ENCODE data around the gene DTD1. TPM values are rescaled to one million over a fixed set of nuclear protein-coding genes. Genes with fewer than 3 reads are reported as not detected.

The DTD1 gene
- total and polyA plus RNA-seq, 2 of the 13 experiments (the other 11 are each of a cell fraction or from before 2014, with no cell fraction given): 41.2 to 79.3 TPM

DNA sequence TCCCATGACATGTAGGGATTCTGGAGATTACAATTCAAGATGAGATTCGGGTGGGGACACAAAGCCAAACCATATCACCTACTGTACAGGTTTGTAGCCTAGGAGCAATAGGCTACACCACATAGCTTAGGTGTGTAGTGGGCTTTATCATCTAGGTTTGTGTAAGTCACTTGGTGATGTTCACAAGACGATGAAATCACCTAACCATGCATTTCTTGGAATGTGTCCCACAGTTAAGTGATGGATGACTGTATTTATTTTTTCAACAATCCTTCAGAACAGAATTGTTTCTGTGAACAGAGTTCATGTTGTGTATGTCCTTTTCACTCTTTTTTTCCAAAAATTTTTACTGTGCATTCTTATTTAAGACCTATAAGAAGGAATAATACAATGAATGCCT is 76.1 kb downstream of the DTD1 start:
- Histone ChIP-seq H3K4me3 (replicated peaks in 1 of 3; ENCODE audit: insufficient read depth in 1 of 3, low read depth in 2 of 3, low read length in 3 of 3) (no peak overlapping the region), H3K4me2 (ENCODE audit: low read depth, low read length) (no peak overlapping the region), H3K4me1 (ENCODE audit: insufficient read depth, low read length) (no peaks in the 10 kb centered on the region), H3K27me3 (ENCODE audit: control insufficient read depth in 1 of 2, insufficient read depth in 2 of 2, low read length in 2 of 2) (no peaks in the 10 kb centered on the region), H3K9me3 (ENCODE audit: low read length) (no peaks in the 10 kb centered on the region), H3K9ac (ENCODE audit: insufficient read depth, low read depth, low read length) (no peak overlapping the region), H3K27ac (ENCODE audit: extremely low read length, insufficient read depth, low read length) (no peak overlapping the region), H2AFZ (ENCODE audit: low read length) (no peak overlapping the region), H3K36me3 (replicated peaks in 1 of 2; ENCODE audit: control insufficient read depth in 1 of 2, insufficient read depth in 2 of 2, low read length in 2 of 2) (no peaks in the 10 kb centered on the region), H4K20me1 (ENCODE audit: insufficient read depth, low read length) (no peaks in the 10 kb centered on the region), H3K79me2 (ENCODE audit: insufficient read depth, low read length) (no peaks in the 10 kb centered on the region)
- DNase-seq (ENCODE audit: low spot score) (no peak), ATAC-seq (no peak), FAIRE-seq (no peak)
- in situ Hi-C loops (cut with HindIII; ENCODE audit: extremely low pct_ligation_motif_present, low pct_unique_long_range_greater_than_20kb) (no loop called here), intact Hi-C loops (cut with micrococcal nuclease; ENCODE audit: unreplicated experiment) (no loop called here)
- ChIA-PET POLR2A (no interaction called here), CTCF (ENCODE audit: low intra/inter-chr PET ratio, low total read pairs) (no interaction called here)
- no peak for TF ChIP-seq ZNF292 (CRISPR knock-in tag; IDR thresholded peaks at IDR 0.05; ENCODE audit: borderline replicate concordance, low read depth)
- TF ChIP-seq CC2D1A (CRISPR knock-in tag; IDR thresholded peaks at IDR 0.05): no peak
- TF ChIP-seq KLF9 (CRISPR knock-in tag; IDR thresholded peaks at IDR 0.05; ENCODE audit: low read depth): no peak
- no peak for TF ChIP-seq NFYC (CRISPR knock-in tag; IDR thresholded peaks at IDR 0.05)
- TF ChIP-seq ZNF781 (CRISPR knock-in tag; IDR thresholded peaks at IDR 0.05; ENCODE audit: borderline replicate concordance, not compliant biosample characterization): no peak
- TF ChIP-seq, protein P1, sequence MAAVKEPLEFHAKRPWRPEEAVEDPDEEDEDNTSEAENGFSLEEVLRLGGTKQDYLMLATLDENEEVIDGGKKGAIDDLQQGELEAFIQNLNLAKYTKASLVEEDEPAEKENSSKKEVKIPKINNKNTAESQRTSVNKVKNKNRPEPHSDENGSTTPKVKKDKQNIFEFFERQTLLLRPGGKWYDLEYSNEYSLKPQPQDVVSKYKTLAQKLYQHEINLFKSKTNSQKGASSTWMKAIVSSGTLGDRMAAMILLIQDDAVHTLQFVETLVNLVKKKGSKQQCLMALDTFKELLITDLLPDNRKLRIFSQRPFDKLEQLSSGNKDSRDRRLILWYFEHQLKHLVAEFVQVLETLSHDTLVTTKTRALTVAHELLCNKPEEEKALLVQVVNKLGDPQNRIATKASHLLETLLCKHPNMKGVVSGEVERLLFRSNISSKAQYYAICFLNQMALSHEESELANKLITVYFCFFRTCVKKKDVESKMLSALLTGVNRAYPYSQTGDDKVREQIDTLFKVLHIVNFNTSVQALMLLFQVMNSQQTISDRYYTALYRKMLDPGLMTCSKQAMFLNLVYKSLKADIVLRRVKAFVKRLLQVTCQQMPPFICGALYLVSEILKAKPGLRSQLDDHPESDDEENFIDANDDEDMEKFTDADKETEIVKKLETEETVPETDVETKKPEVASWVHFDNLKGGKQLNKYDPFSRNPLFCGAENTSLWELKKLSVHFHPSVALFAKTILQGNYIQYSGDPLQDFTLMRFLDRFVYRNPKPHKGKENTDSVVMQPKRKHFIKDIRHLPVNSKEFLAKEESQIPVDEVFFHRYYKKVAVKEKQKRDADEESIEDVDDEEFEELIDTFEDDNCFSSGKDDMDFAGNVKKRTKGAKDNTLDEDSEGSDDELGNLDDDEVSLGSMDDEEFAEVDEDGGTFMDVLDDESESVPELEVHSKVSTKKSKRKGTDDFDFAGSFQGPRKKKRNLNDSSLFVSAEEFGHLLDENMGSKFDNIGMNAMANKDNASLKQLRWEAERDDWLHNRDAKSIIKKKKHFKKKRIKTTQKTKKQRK (IDR thresholded peaks at IDR 0.05; ENCODE audit: low read length): no peak
- no peak for TF ChIP-seq GPN1 (CRISPR knock-in tag; IDR thresholded peaks at IDR 0.05; ENCODE audit: borderline replicate concordance)
- no peak for TF ChIP-seq ZSCAN9 (CRISPR knock-in tag; IDR thresholded peaks at IDR 0.05; ENCODE audit: borderline replicate concordance)
- no peak for TF ChIP-seq RAD51 (IDR thresholded peaks at IDR 0.05; ENCODE audit: borderline replicate concordance)
- no peak for TF ChIP-seq ZNF780A (CRISPR knock-in tag; IDR thresholded peaks at IDR 0.05)
- no peak for TF ChIP-seq RARG (CRISPR knock-in tag; IDR thresholded peaks at IDR 0.05; ENCODE audit: low read depth)
- no peak for TF ChIP-seq CREB1 (IDR thresholded peaks at IDR 0.05)
- TF ChIP-seq CREB1 (CRISPR knock-in tag; IDR thresholded peaks at IDR 0.05): no peak
- TF ChIP-seq ZNF75D (CRISPR knock-in tag; IDR thresholded peaks at IDR 0.05; ENCODE audit: borderline replicate concordance): no peak
- no peak for TF ChIP-seq ZBTB21 (CRISPR knock-in tag; IDR thresholded peaks at IDR 0.05)
- TF ChIP-seq ZNF879 (CRISPR knock-in tag; IDR thresholded peaks at IDR 0.05): no peak
- TF ChIP-seq FOSL2 (CRISPR knock-in tag; IDR thresholded peaks at IDR 0.05): no peak
- WGBS (ENCODE audit: low lambda C conversion rate): 78% methylated on average over 2 of the region's 2 CpGs
- BruUV-seq (replicated peaks): no TSS peak
